Measurements from ENCODE around the gene ZNF560.
"Not testable (repeated sequence)": the region's sequence is repeated elsewhere in the genome, so short reads cannot be mapped to it uniquely, and the experiment has no call there.

Gene ZNF560

GRCh38 chr19:9498183-9498902 is at the start of gene ZNF560:
TSS of gene ZNF560 (minus strand) at chr19:9498616. CDS start at chr19:9475313, 23,303 bp downstream.
- no peak for DNase-seq

- DNase-seq = no peak
These were observed 49.5 kb upstream of the ZNF560 start for GRCh38 chr19:9547870-9548269.

GRCh38 chr19:9541281-9541680 is 42.9 kb upstream of the ZNF560 start:
- not testable (repeated sequence) for DNase-seq

GRCh38 chr19:9539921-9540320 is 41.5 kb upstream of the ZNF560 start:
- not testable (repeated sequence) for DNase-seq

- DNase-seq = not testable (repeated sequence)
These were observed 40.8 kb upstream of the ZNF560 start for GRCh38 chr19:9539201-9539600.

GRCh38 chr19:9538183-9539058 is 40.0 kb upstream of the ZNF560 start, which contains the start of gene ZNF426:
TSS of gene ZNF426 (minus strand) at chr19:9538645. CDS start at chr19:9536232, 2,413 bp downstream.
- peak; percentile 82 for DNase-seq

- no peak for DNase-seq
These were observed 37.5 kb upstream of the ZNF560 start for GRCh38 chr19:9535934-9536333.

GRCh38 chr19:9531933-9532332 is 33.5 kb upstream of the ZNF560 start:
- DNase-seq = no peak

GRCh38 chr19:9528757-9529336 is 30.4 kb upstream of the ZNF560 start:
- DNase-seq = no peak

GRCh38 chr19:9523885-9524474 is 25.6 kb upstream of the ZNF560 start:
- DNase-seq = no peak

- DNase-seq = no peak
These were observed 8.9 kb upstream of the ZNF560 start for GRCh38 chr19:9507285-9507684.

GRCh38 chr19:9500796-9501195 is 2.4 kb upstream of the ZNF560 start:
- DNase-seq = no peak

- no peak for DNase-seq
These were observed 4.3 kb downstream of the ZNF560 start for GRCh38 chr19:9494096-9494495.

- no peak for DNase-seq
These were observed 11.4 kb downstream of the ZNF560 start for GRCh38 chr19:9487016-9487415.

GRCh38 chr19:9485140-9485539 is 13.3 kb downstream of the ZNF560 start:
- no peak for DNase-seq

GRCh38 chr19:9474975-9475374 is 23.4 kb downstream of the ZNF560 start:
- DNase-seq = no peak

GRCh38 chr19:9467161-9467560 is 31.3 kb downstream of the ZNF560 start:
- DNase-seq = no peak

- DNase-seq = no peak
These were observed 36.5 kb downstream of the ZNF560 start for GRCh38 chr19:9461938-9462337.

GRCh38 chr19:9456018-9456689 is 42.3 kb downstream of the ZNF560 start:
- DNase-seq = no peak

- no peak for DNase-seq
These were observed 44.5 kb downstream of the ZNF560 start for GRCh38 chr19:9453953-9454352.

GRCh38 chr19:9445037-9445436 is 53.4 kb downstream of the ZNF560 start:
- no peak for DNase-seq

- no peak for DNase-seq
These were observed 62.1 kb downstream of the ZNF560 start for GRCh38 chr19:9436358-9436757.
